ENCODE data around the gene ZNF850. TPM values are rescaled to one million over a fixed set of nuclear protein-coding genes. Genes with fewer than 3 reads are reported as not detected.

The ZNF850 gene
- total RNA-seq, 6 experiments from 2014 or later = 1.7 to 2.5 (median 1.9) TPM

DNA sequence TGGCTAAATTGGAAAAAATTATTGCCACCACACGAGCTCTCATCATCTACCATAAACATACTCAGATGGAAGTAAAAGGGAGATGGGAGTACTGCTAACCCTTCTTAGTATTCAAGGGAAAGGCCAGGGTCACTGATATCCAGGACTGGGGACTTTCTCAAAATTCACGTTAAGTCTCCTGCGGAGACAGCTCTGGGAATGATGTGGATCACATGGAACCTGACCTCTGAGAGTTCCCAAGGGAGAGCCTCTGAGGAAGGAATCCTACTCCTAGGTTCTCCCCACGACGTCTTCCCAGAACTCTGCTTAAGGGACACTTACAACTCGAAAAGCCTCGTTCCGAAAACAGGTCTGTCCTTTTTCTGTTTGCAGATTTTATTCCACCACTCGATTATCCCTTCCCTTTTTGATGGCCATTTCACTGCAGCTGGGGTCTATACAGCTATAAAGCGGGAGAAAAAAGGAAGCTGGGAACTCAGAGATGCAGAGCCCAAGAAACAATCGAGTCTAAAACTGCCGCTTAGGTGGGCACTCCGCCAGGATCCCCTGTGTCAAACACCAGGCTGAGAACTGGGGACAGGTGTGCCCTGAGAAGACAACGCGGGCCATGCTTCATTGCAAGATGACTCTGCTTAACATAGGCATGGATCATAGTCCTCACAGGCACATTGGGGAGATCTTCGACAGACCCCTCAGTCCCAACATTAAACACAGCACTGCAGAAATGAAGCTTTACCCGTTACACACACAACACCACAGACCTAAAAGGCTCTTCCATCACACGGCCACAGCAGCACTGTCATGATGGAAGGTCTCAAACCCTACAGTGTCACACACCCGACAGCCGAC, 86.0 kb downstream of the ZNF850 start:
- Mint-ChIP-seq H3K27ac (peak overlapping the region; percentile 88), H3K4me1 (ENCODE audit: low read depth) (peaks cover 25% of the 10 kb centered on the region), H3K9me3 (peaks cover 32% of the 10 kb centered on the region), H3K27me3 (ENCODE audit: insufficient read depth) (peaks cover 6% of the 10 kb centered on the region), H3K4me3 (peak overlapping the region; percentile 98), H3K36me3 (ENCODE audit: low read depth) (peaks cover 60% of the 10 kb centered on the region)
- DNase-seq = no peak
- TF ChIP-seq CTCF (IDR thresholded peaks at IDR 0.05) = no peak

DNA sequence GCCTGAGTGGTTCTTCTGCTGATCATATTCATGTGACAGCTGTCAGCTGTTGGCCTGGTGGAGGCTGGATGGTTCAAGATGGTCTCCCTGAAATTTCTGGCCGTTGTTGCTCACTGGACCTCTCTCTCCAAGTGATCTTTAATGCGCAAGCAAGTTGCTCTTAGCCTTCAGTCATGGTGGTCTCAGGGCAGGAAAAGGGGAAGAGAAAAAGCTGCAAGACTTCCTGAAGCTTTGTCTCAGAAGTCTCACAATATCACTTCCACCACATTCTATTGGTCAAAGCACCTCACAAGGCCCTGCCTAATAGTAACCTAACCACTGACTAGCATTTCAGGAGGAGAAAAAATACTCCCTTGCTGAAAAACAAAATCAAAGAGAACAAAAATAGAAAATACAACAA, 86.8 kb downstream of the ZNF850 start:
- Mint-ChIP-seq H3K4me1 (ENCODE audit: low read depth) (peaks cover 25% of the 10 kb centered on the region), H3K36me3 (ENCODE audit: low read depth) (peaks cover 60% of the 10 kb centered on the region), H3K27me3 (ENCODE audit: insufficient read depth) (peaks cover 6% of the 10 kb centered on the region), H3K4me3 (peak overlapping the region; percentile 98), H3K27ac (no peak overlapping the region; the same call in 1 of the 2 replicates), H3K9me3 (peaks cover 33% of the 10 kb centered on the region)
- DNase-seq = no peak
- TF ChIP-seq CTCF (IDR thresholded peaks at IDR 0.05) = no peak

GRCh38 chr19:36679455-36679854, 93.2 kb downstream of the ZNF850 start:
- Mint-ChIP-seq H3K36me3 (ENCODE audit: low read depth) (peaks cover 50% of the 10 kb centered on the region), H3K27me3 (ENCODE audit: insufficient read depth) (no peaks in the 10 kb centered on the region), H3K9me3 (peaks cover 34% of the 10 kb centered on the region), H3K27ac (no peak overlapping the region), H3K4me1 (ENCODE audit: low read depth) (no peaks in the 10 kb centered on the region), H3K4me3 (no peak overlapping the region)
- no peak for TF ChIP-seq CTCF (IDR thresholded peaks at IDR 0.05)
- DNase-seq = no peak

- no peak for DNase-seq
- Mint-ChIP-seq H3K27ac (no peak overlapping the region), H3K4me3 (no peak overlapping the region), H3K36me3 (ENCODE audit: low read depth) (peaks cover 47% of the 10 kb centered on the region), H3K27me3 (ENCODE audit: insufficient read depth) (no peaks in the 10 kb centered on the region), H3K9me3 (peaks cover 43% of the 10 kb centered on the region), H3K4me1 (ENCODE audit: low read depth) (no peaks in the 10 kb centered on the region)
- no peak for TF ChIP-seq CTCF (IDR thresholded peaks at IDR 0.05)
Observed at GRCh38 chr19:36674201-36674600, 98.4 kb downstream of the ZNF850 start.

- no peak overlapping the region for H3K4me3 Mint-ChIP-seq
- TF ChIP-seq CTCF (IDR thresholded peaks at IDR 0.05) = no peak
- DNase-seq = no peak
- peaks cover 39% of the 10 kb centered on the region for H3K9me3 Mint-ChIP-seq
- H3K27me3 Mint-ChIP-seq (ENCODE audit: insufficient read depth) = no peaks in the 10 kb centered on the region
- 0 out of 2 replicates have a peak, but pooled peaks cover 5% of the 10 kb centered on the region for H3K4me1 Mint-ChIP-seq (ENCODE audit: low read depth)
- H3K36me3 Mint-ChIP-seq (ENCODE audit: low read depth) = peaks cover 42% of the 10 kb centered on the region
- no peak overlapping the region for H3K27ac Mint-ChIP-seq
Observed at GRCh38 chr19:36672368-36672767, 100.2 kb downstream of the ZNF850 start.

All from HFFc6 (cell line).